Measurements from ENCODE around the gene CIB4. TPM values are rescaled to one million over a fixed set of nuclear protein-coding genes. Genes with fewer than 3 reads are reported as not detected.

The CIB4 gene
- total and polyA plus RNA-seq, 2 of the 13 experiments (the other 11 are each of a cell fraction or from before 2014, with no cell fraction given), result not detected

- no peak for TF ChIP-seq FOXA3 (CRISPR knock-in tag; IDR thresholded peaks at IDR 0.05)
- no peak for TF ChIP-seq RNF219 (CRISPR knock-in tag; IDR thresholded peaks at IDR 0.05)
- no peak for TF ChIP-seq ZNF652 (CRISPR knock-in tag; IDR thresholded peaks at IDR 0.05; ENCODE audit: borderline replicate concordance, low read depth)
- TF ChIP-seq, protein P1, sequence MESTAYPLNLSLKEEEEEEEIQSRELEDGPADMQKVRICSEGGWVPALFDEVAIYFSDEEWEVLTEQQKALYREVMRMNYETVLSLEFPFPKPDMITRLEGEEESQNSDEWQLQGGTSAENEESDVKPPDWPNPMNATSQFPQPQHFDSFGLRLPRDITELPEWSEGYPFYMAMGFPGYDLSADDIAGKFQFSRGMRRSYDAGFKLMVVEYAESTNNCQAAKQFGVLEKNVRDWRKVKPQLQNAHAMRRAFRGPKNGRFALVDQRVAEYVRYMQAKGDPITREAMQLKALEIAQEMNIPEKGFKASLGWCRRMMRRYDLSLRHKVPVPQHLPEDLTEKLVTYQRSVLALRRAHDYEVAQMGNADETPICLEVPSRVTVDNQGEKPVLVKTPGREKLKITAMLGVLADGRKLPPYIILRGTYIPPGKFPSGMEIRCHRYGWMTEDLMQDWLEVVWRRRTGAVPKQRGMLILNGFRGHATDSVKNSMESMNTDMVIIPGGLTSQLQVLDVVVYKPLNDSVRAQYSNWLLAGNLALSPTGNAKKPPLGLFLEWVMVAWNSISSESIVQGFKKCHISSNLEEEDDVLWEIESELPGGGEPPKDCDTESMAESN (CRISPR knock-in tag; conservative IDR thresholded peaks at IDR 0.05), result 0 out of 2 replicates have a peak, but pooled peaks have one; percentile 30
- TF ChIP-seq, protein P2, sequence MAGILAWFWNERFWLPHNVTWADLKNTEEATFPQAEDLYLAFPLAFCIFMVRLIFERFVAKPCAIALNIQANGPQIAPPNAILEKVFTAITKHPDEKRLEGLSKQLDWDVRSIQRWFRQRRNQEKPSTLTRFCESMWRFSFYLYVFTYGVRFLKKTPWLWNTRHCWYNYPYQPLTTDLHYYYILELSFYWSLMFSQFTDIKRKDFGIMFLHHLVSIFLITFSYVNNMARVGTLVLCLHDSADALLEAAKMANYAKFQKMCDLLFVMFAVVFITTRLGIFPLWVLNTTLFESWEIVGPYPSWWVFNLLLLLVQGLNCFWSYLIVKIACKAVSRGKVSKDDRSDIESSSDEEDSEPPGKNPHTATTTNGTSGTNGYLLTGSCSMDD (CRISPR knock-in tag; IDR thresholded peaks at IDR 0.05), result no peak
- TF ChIP-seq, protein P3, sequence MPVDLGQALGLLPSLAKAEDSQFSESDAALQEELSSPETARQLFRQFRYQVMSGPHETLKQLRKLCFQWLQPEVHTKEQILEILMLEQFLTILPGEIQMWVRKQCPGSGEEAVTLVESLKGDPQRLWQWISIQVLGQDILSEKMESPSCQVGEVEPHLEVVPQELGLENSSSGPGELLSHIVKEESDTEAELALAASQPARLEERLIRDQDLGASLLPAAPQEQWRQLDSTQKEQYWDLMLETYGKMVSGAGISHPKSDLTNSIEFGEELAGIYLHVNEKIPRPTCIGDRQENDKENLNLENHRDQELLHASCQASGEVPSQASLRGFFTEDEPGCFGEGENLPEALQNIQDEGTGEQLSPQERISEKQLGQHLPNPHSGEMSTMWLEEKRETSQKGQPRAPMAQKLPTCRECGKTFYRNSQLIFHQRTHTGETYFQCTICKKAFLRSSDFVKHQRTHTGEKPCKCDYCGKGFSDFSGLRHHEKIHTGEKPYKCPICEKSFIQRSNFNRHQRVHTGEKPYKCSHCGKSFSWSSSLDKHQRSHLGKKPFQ (CRISPR knock-in tag; IDR thresholded peaks at IDR 0.05; ENCODE audit: insufficient replicate concordance), result no peak
- TF ChIP-seq ARID2 (CRISPR knock-in tag; IDR thresholded peaks at IDR 0.05; ENCODE audit: borderline replicate concordance), result no peak
- no peak for TF ChIP-seq ZNF713 (CRISPR knock-in tag; IDR thresholded peaks at IDR 0.05)
- 0 out of 2 replicates have a peak, but pooled peaks have one; percentile 42 for TF ChIP-seq ERF (CRISPR knock-in tag; IDR thresholded peaks at IDR 0.05)
- no peak for TF ChIP-seq ZFYVE20 (CRISPR knock-in tag; IDR thresholded peaks at IDR 0.05; ENCODE audit: borderline replicate concordance, low read depth)
- no peak for TF ChIP-seq ZNF800 (CRISPR knock-in tag; IDR thresholded peaks at IDR 0.05)
- 0 out of 2 replicates have a peak, but pooled peaks have one; percentile 46 for TF ChIP-seq BORCS8-MEF2B (CRISPR knock-in tag; IDR thresholded peaks at IDR 0.05)
- no peak for TF ChIP-seq ZNF614 (CRISPR knock-in tag; IDR thresholded peaks at IDR 0.05; ENCODE audit: borderline replicate concordance)
- no peak for TF ChIP-seq ZBTB44 (CRISPR knock-in tag; IDR thresholded peaks at IDR 0.05)
These were observed 35.8 kb downstream of the CIB4 start (continued) for GRCh38 chr2:26605195-26605998.

All from HepG2 (cell line).